DMS 273 treated with DMSO at 0.1 percent for 48 hours (cell line): ENCODE data around the gene TFAP2C.
"Not testable (repeated sequence)": the region's sequence is repeated elsewhere in the genome, so short reads cannot be mapped to it uniquely, and the experiment has no call there.

ENCODE experiments used
- DNase-seq: peaks from one replicate; lab custom pipeline; 2025; lab: John Stamatoyannopoulos, UW

Gene TFAP2C

GRCh38 chr20:56653211-56653610 lies 24.1 kb downstream of the TFAP2C start:
- DNase-seq = no peak

DNA sequence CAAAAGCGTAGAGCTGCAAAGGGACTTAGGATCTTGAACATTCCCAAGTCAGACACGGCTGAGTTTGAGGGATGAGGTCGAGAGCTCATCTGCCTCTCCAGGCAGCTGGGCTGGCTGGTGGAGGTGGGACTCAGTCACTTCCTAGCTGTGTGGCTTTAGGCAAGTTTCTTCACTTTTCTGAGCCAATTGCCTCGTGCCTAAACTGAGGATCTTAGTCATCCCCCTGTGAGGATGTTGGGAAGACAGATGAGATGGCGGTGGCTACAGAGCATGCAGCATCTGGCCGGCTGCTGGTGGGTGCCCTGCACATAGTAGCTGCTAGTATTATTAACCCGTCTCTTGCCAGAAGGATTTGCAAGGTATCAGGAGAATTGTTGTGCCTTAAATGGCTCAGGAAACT lies 27.5 kb downstream of the TFAP2C start:
- DNase-seq = no peak

GRCh38 chr20:56657879-56658278 lies 28.8 kb downstream of the TFAP2C start:
- no peak for DNase-seq

DNA sequence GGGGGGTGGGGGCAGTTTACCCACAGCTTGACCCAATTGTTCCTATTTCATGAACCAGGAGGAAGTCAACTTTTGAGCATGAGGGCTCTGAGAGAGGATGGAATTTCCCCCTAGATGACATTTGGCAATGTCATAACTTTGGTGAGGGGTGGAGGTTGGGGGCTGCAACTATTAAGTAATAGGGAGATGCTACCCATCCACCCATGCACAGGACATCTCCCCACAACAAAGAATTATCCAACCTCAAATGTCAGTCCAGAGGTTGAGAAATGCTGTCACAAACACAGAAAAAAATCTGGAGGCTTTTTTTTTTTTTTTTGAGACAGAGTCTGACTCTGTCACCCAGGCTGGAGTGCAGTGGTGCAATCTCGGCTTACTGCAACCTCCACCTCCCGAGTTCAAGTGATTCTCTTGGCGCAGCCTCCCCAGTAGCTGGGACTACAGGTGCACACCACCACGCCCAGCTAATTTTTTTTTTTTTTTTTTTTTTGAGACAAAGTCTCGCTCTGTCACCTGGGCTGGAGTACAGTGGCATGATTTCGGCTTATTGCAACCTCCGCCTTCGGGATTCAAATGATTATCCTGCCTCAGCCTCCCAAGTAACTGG lies 29.3 kb downstream of the TFAP2C start:
- not testable (repeated sequence) for DNase-seq

DNA sequence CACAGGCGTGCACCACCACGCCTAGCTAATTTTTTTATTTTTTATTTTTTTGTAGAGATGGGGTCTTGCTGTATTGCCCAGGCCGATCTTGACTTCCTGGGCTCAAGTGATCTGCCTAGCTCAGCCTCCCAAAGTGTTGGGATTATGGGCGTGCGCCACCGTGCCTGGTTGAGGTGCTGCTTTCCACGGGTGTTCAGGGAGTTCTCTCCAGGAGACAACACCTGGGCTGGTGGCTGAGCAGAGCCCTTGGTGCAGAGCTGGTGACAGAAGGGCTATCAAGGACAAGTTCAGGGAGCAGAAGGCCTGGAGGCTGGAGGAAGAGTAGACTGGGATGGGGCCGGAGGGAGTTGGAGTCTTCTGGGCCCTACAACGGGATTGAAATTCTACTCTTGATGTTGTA lies 34.6 kb downstream of the TFAP2C start:
- no peak for DNase-seq

DNA sequence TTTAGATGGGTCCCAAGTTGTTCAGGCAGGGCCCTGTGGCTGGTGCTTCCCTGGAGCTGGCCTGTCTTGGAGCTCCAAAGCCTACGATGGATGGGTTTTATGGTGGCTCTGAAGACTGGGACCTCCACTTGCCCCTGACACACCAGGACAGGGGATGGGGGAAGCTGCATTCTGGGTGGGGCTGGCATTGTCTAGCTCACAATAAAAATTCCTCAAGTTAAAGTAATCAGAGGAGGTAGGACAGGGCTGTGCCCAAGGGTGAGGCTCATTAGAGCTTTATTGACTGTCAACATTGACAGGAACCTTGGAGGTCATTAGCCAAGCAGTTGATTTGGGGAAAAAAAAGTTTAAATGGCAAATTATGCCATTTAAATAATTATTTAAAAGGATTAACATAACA lies 35.7 kb downstream of the TFAP2C start:
- no peak for DNase-seq

DNA sequence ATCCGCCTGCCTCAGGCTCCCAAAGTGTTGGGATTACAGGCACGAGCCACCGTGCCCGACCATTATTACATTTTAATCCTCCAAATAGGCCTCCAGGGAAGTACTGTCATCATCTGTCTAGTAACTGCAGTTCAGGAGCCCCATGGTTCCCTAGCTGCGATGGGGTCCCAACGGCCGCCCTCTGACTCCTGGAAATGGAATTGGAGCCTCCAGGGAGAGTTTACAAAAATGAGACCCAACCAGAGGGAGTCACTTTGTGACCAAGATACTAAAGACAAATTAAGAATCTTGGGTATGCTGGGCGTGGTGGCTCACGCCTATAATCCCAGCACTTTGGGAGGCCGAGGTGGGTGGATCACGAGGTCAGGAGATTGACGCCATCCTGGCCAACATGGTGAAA lies 36.7 kb downstream of the TFAP2C start:
- DNase-seq = no peak

DNA sequence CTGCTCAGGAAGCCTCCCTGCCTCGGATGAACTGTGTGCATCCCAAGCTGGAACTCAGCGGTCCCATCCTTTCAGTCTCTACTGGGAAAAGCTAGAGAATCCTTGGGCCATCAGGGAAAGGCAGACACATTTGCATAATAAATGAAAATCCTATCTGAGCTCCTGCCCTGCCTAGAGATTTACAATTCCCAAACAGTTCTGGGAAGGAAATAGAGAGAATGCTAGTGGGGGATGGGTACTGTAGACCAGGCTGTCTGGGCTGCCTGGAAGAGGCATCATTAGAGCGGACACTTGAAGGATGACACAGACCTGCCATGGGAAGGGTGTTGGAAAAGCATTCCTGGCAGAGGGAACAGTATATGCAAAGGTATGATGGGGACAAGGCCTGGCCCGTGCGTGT lies 44.3 kb downstream of the TFAP2C start:
- no peak for DNase-seq

DNA sequence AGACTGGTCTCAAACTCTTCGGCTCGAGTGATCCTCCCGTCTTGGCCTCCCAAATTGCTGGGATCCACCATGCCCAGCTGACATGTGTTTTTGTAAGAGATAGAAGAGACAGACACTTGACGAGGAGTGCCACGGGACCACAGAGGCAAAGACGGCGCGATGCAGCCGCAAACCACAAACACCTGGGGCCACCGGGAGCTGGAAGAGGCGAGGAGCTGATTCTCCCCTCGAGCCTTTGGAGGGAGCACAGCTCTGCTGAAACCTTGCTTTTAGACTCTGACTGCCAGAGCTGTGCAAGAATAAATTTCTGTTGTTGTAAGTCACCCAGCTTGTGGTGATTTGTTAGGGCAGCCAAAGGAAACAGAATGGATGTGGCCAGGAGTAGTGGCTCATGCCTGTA lies 46.9 kb downstream of the TFAP2C start:
- no peak for DNase-seq

DNA sequence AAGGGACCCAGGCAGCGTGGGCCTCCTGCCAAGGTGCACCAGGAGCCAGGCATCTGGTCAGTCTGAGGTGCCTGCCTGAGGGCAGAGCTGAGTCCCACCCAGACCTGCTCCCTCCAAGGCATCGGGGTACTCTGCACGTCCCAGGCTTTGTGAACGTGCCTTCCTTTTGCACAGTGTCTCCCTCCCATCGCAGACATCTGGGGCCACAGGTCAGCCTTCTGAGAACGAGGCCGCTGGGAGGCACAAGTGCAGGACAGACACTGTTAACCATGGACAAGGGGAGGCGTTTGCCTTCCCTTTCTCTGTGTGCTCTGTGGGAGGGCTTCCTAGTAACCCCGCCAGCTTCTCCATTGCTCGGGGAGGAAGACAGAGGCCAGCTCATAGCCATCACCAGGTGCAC lies 47.6 kb downstream of the TFAP2C start:
- no peak for DNase-seq

DNA sequence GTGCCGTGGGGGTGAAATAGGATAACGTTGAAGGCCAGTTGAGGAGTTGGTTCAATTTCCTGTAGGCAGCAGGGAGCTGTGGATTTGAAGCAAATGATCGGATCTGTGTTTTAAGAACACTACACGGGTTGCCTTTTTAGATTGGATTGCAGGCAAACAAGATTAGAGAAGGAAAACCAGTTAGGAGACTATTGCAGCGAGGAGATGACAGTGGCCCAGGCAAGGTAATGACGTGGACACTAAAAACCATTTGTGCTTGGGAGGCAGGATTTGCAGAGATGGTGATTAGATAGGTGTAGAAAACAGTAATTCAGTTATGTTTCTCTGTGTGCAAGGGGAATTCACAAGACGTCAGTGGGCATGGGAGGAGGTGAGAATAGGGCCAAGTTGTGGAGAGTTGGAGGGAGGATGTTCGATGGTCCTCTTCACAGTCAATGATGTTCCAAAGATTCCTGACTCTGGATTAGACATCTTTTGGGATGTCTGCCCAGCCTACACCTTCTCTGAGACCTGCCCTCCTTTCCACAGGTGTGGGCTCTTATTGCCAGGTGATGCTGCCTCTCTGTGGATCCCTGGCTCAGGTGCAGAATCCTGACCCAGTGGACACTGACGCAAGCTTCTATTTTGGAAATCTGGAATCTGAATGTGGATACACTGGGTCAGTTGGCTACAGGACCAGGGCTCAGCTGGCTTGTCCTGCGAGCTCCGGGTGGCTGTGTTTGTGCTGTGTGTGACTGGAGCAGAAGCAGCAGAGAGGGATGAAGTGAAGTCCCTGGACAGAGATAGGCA lies 54.2 kb downstream of the TFAP2C start:
- no peak for DNase-seq

GRCh38 chr20:56685879-56686278 lies 56.8 kb downstream of the TFAP2C start:
- no peak for DNase-seq

GRCh38 chr20:56687061-56687460 lies 58.0 kb downstream of the TFAP2C start:
- no peak for DNase-seq

- DNase-seq = no peak
These were observed 59.0 kb downstream of the TFAP2C start for GRCh38 chr20:56688106-56688505.
